ENCODE results near the gene FLG. TPM values are rescaled to one million over a fixed set of nuclear protein-coding genes. Genes with fewer than 3 reads are reported as not detected.
"Not testable (repeated sequence)": the region's sequence is repeated elsewhere in the genome, so short reads cannot be mapped to it uniquely, and the experiment has no call there.

FLG gene
- polyA plus RNA-seq, 4 donors: 0.01 to 0.50 TPM; not detected in 2

- WGBS, 3 donors: 3 to 16% (median 4%) methylated on average over 8 of the region's 8 CpGs
- no peaks in the 10 kb centered on the region for H3K4me1 ChIP-seq (ENCODE audit: control insufficient read depth in 3 of 3, insufficient read depth in 2 of 3, low read depth in 1 of 3, low read length in 2 of 3)
- FAIRE-seq: peak; percentile 55
Measured at GRCh38 chr1:152347116-152347728, 22.2 kb upstream of the FLG start.

GRCh38 chr1:152344438-152344837 lies 19.4 kb upstream of the FLG start:
- Histone ChIP-seq H3K36me3 (ENCODE audit: control insufficient read depth in 3 of 3, insufficient read depth in 2 of 3, low read depth in 1 of 3, low read length in 3 of 3) (no peaks in the 10 kb centered on the region), H3K9me3 (ENCODE audit: control insufficient read depth in 2 of 2, insufficient read depth in 1 of 2, low read depth in 1 of 2, low read length in 1 of 2) (no peaks in the 10 kb centered on the region), H3K27me3 (ENCODE audit: control insufficient read depth in 3 of 3, insufficient read depth in 3 of 3, low read length in 3 of 3) (no peaks in the 10 kb centered on the region), H3K4me1 (ENCODE audit: control insufficient read depth in 3 of 3, insufficient read depth in 2 of 3, low read depth in 1 of 3, low read length in 2 of 3) (no peaks in the 10 kb centered on the region), H3K4me3 (ENCODE audit: low read depth in 1 of 3, low read length in 3 of 3) (no peak overlapping the region), H3K27ac (ENCODE audit: low read depth in 1 of 3, low read length in 2 of 3) (no peak overlapping the region)
- DNase-seq: no peak
- FAIRE-seq: no peak

More at GRCh38 chr1:152347116-152347728, 22.2 kb upstream of the FLG start:
- DNase-seq: peak; percentile 56 to 68
- H3K27me3 ChIP-seq (ENCODE audit: control insufficient read depth in 3 of 3, insufficient read depth in 3 of 3, low read length in 3 of 3): no peaks in the 10 kb centered on the region
- H3K27ac ChIP-seq (ENCODE audit: low read depth in 1 of 3, low read length in 2 of 3): no peak overlapping the region
- H3K4me3 ChIP-seq (ENCODE audit: low read depth in 1 of 3, low read length in 3 of 3): no peak overlapping the region
- H3K36me3 ChIP-seq (ENCODE audit: control insufficient read depth in 3 of 3, insufficient read depth in 2 of 3, low read depth in 1 of 3, low read length in 3 of 3): no peaks in the 10 kb centered on the region
- no peaks in the 10 kb centered on the region for H3K9me3 ChIP-seq (ENCODE audit: control insufficient read depth in 2 of 2, insufficient read depth in 1 of 2, low read depth in 1 of 2, low read length in 1 of 2)

- Histone ChIP-seq H3K4me1 (ENCODE audit: control insufficient read depth in 3 of 3, insufficient read depth in 2 of 3, low read depth in 1 of 3, low read length in 2 of 3) (no peaks in the 10 kb centered on the region), H3K9me3 (ENCODE audit: control insufficient read depth in 2 of 2, insufficient read depth in 1 of 2, low read depth in 1 of 2, low read length in 1 of 2) (no peaks in the 10 kb centered on the region), H3K27me3 (ENCODE audit: control insufficient read depth in 3 of 3, insufficient read depth in 3 of 3, low read length in 3 of 3) (no peaks in the 10 kb centered on the region), H3K4me3 (ENCODE audit: low read depth in 1 of 3, low read length in 3 of 3) (no peak overlapping the region), H3K36me3 (ENCODE audit: control insufficient read depth in 3 of 3, insufficient read depth in 2 of 3, low read depth in 1 of 3, low read length in 3 of 3) (no peaks in the 10 kb centered on the region), H3K27ac (ENCODE audit: low read depth in 1 of 3, low read length in 2 of 3) (no peak overlapping the region)
- 58 to 72% (median 69%) methylated on average over 3 of the region's 3 CpGs for WGBS, 3 donors
- DNase-seq (no peak), FAIRE-seq (no peak)
Measured at GRCh38 chr1:152343006-152343405, 18.0 kb upstream of the FLG start.

GRCh38 chr1:152335399-152335798 lies 10.4 kb upstream of the FLG start:
- H3K4me3 ChIP-seq (ENCODE audit: low read depth in 1 of 3, low read length in 3 of 3): no peak overlapping the region
- no peaks in the 10 kb centered on the region for H3K4me1 ChIP-seq (ENCODE audit: control insufficient read depth in 3 of 3, insufficient read depth in 2 of 3, low read depth in 1 of 3, low read length in 2 of 3)
- no peak overlapping the region for H3K27ac ChIP-seq (ENCODE audit: low read depth in 1 of 3, low read length in 2 of 3)
- no peaks in the 10 kb centered on the region for H3K27me3 ChIP-seq (ENCODE audit: control insufficient read depth in 3 of 3, insufficient read depth in 3 of 3, low read length in 3 of 3)
- no peaks in the 10 kb centered on the region for H3K9me3 ChIP-seq (ENCODE audit: control insufficient read depth in 2 of 2, insufficient read depth in 1 of 2, low read depth in 1 of 2, low read length in 1 of 2)
- 50 to 68% (median 52%) methylated on average over 7 of the region's 7 CpGs for WGBS, 3 donors
- no peak for FAIRE-seq
- DNase-seq: no peak
- no peaks in the 10 kb centered on the region for H3K36me3 ChIP-seq (ENCODE audit: control insufficient read depth in 3 of 3, insufficient read depth in 2 of 3, low read depth in 1 of 3, low read length in 3 of 3)

GRCh38 chr1:152328801-152329391 lies 3.9 kb upstream of the FLG start:
- H3K9me3 ChIP-seq (ENCODE audit: control insufficient read depth in 2 of 2, insufficient read depth in 1 of 2, low read depth in 1 of 2, low read length in 1 of 2): no peaks in the 10 kb centered on the region
- H3K27ac ChIP-seq (ENCODE audit: low read depth in 1 of 3, low read length in 2 of 3): no peak overlapping the region
- H3K36me3 ChIP-seq (ENCODE audit: control insufficient read depth in 3 of 3, insufficient read depth in 2 of 3, low read depth in 1 of 3, low read length in 3 of 3): no peaks in the 10 kb centered on the region
- WGBS, 3 donors: 64 to 89% (median 85%) methylated on average over 1 of the region's 1 CpG
- no peak for FAIRE-seq
- H3K4me1 ChIP-seq (ENCODE audit: control insufficient read depth in 3 of 3, insufficient read depth in 2 of 3, low read depth in 1 of 3, low read length in 2 of 3): no peaks in the 10 kb centered on the region
- H3K4me3 ChIP-seq (ENCODE audit: low read depth in 1 of 3, low read length in 3 of 3): no peak overlapping the region
- no peak for DNase-seq
- no peaks in the 10 kb centered on the region for H3K27me3 ChIP-seq (ENCODE audit: control insufficient read depth in 3 of 3, insufficient read depth in 3 of 3, low read length in 3 of 3)

- FAIRE-seq: no peak
- no peaks in the 10 kb centered on the region for H3K36me3 ChIP-seq (ENCODE audit: control insufficient read depth in 3 of 3, insufficient read depth in 2 of 3, low read depth in 1 of 3, low read length in 3 of 3)
- DNase-seq: no peak
- H3K4me3 ChIP-seq (ENCODE audit: low read depth in 1 of 3, low read length in 3 of 3): no peak overlapping the region
- H3K27ac ChIP-seq (ENCODE audit: low read depth in 1 of 3, low read length in 2 of 3): no peak overlapping the region
- no peaks in the 10 kb centered on the region for H3K27me3 ChIP-seq (ENCODE audit: control insufficient read depth in 3 of 3, insufficient read depth in 3 of 3, low read length in 3 of 3)
- 88 to 100% (median 91%) methylated on average over 1 of the region's 1 CpG for WGBS, 3 donors
- peaks cover 2 to 11% of the 10 kb centered on the region in 2 donors for H3K9me3 ChIP-seq (ENCODE audit: control insufficient read depth in 2 of 2, insufficient read depth in 1 of 2, low read depth in 1 of 2, low read length in 1 of 2)
- no peaks in the 10 kb centered on the region for H3K4me1 ChIP-seq (ENCODE audit: control insufficient read depth in 3 of 3, insufficient read depth in 2 of 3, low read depth in 1 of 3, low read length in 2 of 3)
Measured at GRCh38 chr1:152313970-152314369, 11.1 kb downstream of the FLG start.

GRCh38 chr1:152313319-152313801 lies 11.7 kb downstream of the FLG start:
- Histone ChIP-seq H3K36me3 (ENCODE audit: control insufficient read depth in 3 of 3, insufficient read depth in 2 of 3, low read depth in 1 of 3, low read length in 3 of 3) (no peaks in the 10 kb centered on the region), H3K4me3 (ENCODE audit: low read depth in 1 of 3, low read length in 3 of 3) (no peak overlapping the region), H3K4me1 (ENCODE audit: control insufficient read depth in 3 of 3, insufficient read depth in 2 of 3, low read depth in 1 of 3, low read length in 2 of 3) (no peaks in the 10 kb centered on the region), H3K27ac (ENCODE audit: low read depth in 1 of 3, low read length in 2 of 3) (no peak overlapping the region), H3K27me3 (ENCODE audit: control insufficient read depth in 3 of 3, insufficient read depth in 3 of 3, low read length in 3 of 3) (no peaks in the 10 kb centered on the region), H3K9me3 (ENCODE audit: control insufficient read depth in 2 of 2, insufficient read depth in 1 of 2, low read depth in 1 of 2, low read length in 1 of 2) (peaks cover 2 to 16% of the 10 kb centered on the region in 2 donors)
- FAIRE-seq (no peak), DNase-seq (no peak)
- 94 to 96% (median 96%) methylated on average over 21 of the region's 21 CpGs for WGBS, 3 donors

GRCh38 chr1:152312169-152312568 lies 12.9 kb downstream of the FLG start:
- FAIRE-seq; H3K27ac ChIP-seq (ENCODE audit: low read depth in 1 of 3, low read length in 2 of 3): not testable (repeated sequence)
- peaks cover 2 to 17% of the 10 kb centered on the region in 2 donors for H3K9me3 ChIP-seq (ENCODE audit: control insufficient read depth in 2 of 2, insufficient read depth in 1 of 2, low read depth in 1 of 2, low read length in 1 of 2)

GRCh38 chr1:152309955-152310354 lies 15.1 kb downstream of the FLG start:
- Histone ChIP-seq H3K9me3 (ENCODE audit: control insufficient read depth in 2 of 2, insufficient read depth in 1 of 2, low read depth in 1 of 2, low read length in 1 of 2) (peaks cover 2 to 17% of the 10 kb centered on the region in 2 donors), H3K36me3 (ENCODE audit: control insufficient read depth in 3 of 3, insufficient read depth in 2 of 3, low read depth in 1 of 3, low read length in 3 of 3) (no peaks in the 10 kb centered on the region), H3K4me1 (ENCODE audit: control insufficient read depth in 3 of 3, insufficient read depth in 2 of 3, low read depth in 1 of 3, low read length in 2 of 3) (no peaks in the 10 kb centered on the region), H3K27ac (ENCODE audit: low read depth in 1 of 3, low read length in 2 of 3) (no peak overlapping the region), H3K4me3 (ENCODE audit: low read depth in 1 of 3, low read length in 3 of 3) (no peak overlapping the region), H3K27me3 (ENCODE audit: control insufficient read depth in 3 of 3, insufficient read depth in 3 of 3, low read length in 3 of 3) (no peaks in the 10 kb centered on the region)
- DNase-seq: no peak
- FAIRE-seq: no peak
- WGBS, 3 donors: 96 to 97% (median 96%) methylated on average over 9 of the region's 9 CpGs

More at GRCh38 chr1:152312169-152312568, 12.9 kb downstream of the FLG start:
- DNase-seq; H3K4me3 ChIP-seq (ENCODE audit: low read depth in 1 of 3, low read length in 3 of 3); H3K4me1 ChIP-seq (ENCODE audit: control insufficient read depth in 3 of 3, insufficient read depth in 2 of 3, low read depth in 1 of 3, low read length in 2 of 3); H3K27me3 ChIP-seq (ENCODE audit: control insufficient read depth in 3 of 3, insufficient read depth in 3 of 3, low read length in 3 of 3); H3K36me3 ChIP-seq (ENCODE audit: control insufficient read depth in 3 of 3, insufficient read depth in 2 of 3, low read depth in 1 of 3, low read length in 3 of 3): not testable (repeated sequence)
- 89 to 96% (median 91%) methylated on average over 12 to 13 of the region's 13 CpGs for WGBS, 3 donors

Measured in small intestine (tissue), 7 donors.